Astrocyte of the spinal cord (primary cell): ENCODE measurements around the gene ADORA2B.
A peak's percentile ranks its signal among the peaks of the same experiment; 100 is the strongest.

Experiments used
- DNase-seq: peaks from one replicate; pipeline ENCODE4 v3.0.0; 2011; ENCODE audit warnings: low read depth, low spot score
- H3K4me3 ChIP-seq: 2 replicates; pipeline ENCODE4 v1.5.1; 2011; ENCODE audit warnings: low read depth, mild to moderate bottlenecking, low read length, moderate library complexity
- in situ Hi-C: cut with HindIII; loops from 2 replicates; pipeline ENCODE4 v1.10.0; 2017; ENCODE audit warnings: low sequenced_read_pairs
- TF ChIP-seq, protein P1 (sequence below): IDR thresholded peaks from 2 replicates; pipeline ENCODE4 v1.5.1; 2012; ENCODE audit warnings: low read depth, mild to moderate bottlenecking, low read length, inconsistent platforms

The ADORA2B gene

DNA sequence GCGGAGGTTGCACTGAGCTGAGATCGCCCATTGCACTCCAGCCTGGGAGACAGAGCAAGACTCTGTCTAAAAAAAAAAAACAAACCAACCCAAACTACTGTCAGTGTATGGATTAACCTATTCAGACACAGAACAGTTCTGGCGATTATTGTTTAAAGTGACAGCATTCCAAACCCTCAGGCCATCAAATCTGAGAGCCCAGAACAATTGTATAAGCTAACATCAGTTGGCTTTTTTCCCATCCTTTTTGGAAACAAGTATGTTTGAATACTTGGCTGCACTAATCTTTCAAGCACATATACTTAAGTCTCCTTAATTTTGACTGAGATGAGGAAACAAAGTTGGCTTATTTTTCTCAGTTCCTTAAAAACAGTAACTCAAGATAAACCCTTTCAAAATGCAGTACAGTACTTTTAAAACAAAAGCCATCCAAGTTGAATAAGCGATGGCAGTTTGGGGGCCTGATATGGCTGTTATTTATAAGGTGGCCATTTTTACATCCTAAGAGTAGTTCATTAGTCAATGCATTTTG lies 53.2 kb downstream of the ADORA2B start:
- TF ChIP-seq, protein P1, sequence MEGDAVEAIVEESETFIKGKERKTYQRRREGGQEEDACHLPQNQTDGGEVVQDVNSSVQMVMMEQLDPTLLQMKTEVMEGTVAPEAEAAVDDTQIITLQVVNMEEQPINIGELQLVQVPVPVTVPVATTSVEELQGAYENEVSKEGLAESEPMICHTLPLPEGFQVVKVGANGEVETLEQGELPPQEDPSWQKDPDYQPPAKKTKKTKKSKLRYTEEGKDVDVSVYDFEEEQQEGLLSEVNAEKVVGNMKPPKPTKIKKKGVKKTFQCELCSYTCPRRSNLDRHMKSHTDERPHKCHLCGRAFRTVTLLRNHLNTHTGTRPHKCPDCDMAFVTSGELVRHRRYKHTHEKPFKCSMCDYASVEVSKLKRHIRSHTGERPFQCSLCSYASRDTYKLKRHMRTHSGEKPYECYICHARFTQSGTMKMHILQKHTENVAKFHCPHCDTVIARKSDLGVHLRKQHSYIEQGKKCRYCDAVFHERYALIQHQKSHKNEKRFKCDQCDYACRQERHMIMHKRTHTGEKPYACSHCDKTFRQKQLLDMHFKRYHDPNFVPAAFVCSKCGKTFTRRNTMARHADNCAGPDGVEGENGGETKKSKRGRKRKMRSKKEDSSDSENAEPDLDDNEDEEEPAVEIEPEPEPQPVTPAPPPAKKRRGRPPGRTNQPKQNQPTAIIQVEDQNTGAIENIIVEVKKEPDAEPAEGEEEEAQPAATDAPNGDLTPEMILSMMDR: no peak
- no peak for DNase-seq
- in situ Hi-C loops: no loop called here
- H3K4me3 ChIP-seq: no peak overlapping the region

DNA sequence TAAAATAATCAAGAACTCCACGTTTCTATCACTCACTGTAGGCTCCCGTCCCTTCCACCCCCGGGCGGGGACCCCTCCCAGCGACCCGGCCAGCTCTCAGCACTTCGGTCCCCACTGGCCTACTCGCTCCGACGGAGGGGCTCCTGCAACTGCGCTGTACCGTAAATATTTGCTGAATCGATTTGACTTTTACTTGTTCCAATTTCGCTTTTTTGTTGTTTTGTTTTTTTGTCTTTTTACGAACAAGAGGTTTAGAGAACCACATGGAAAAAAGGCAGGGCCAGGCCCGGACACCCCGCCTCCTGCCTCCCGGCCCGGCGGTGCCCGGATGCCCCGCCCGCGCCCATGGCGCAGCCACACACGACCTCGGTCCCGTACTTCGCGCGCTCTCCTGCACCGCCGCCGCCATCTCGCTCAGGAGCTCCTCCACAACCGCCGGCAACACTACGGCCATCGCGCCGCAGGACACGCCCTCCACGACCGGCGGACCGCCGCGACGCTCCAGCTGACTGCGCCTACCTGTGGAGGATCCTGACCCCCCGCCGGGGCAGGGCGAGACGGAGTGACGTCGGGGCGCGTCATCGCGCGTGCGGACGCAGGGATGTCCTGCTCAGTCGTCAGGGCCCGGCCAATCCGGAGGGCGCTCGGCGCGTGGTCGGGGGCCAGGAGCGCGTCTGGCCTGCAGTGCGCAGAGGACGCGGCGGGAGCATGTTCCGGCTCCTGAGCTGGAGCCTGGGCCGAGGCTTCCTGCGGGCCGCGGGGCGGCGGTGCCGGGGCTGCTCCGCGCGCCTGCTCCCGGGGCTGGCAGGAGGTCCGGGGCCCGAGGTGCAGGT lies 54.4 kb downstream of the ADORA2B start, which contains the start of the genes TTC19 and ZSWIM7:
Gene TTC19, plus strand, starts transcription at position 684 of the 833 bp plus-strand sequence. Its CDS starts 25 bp downstream, at position 709.
Gene ZSWIM7, minus strand, starts transcription at position 564 of the 833 bp plus-strand sequence. Its CDS starts 110 bp downstream, at position 454.
- TF ChIP-seq, protein P1: no peak
- peak; percentile 97 for DNase-seq
- in situ Hi-C loops: no loop called here
- H3K4me3 ChIP-seq: peak within 1 kb of the TSS; percentile 84

DNA sequence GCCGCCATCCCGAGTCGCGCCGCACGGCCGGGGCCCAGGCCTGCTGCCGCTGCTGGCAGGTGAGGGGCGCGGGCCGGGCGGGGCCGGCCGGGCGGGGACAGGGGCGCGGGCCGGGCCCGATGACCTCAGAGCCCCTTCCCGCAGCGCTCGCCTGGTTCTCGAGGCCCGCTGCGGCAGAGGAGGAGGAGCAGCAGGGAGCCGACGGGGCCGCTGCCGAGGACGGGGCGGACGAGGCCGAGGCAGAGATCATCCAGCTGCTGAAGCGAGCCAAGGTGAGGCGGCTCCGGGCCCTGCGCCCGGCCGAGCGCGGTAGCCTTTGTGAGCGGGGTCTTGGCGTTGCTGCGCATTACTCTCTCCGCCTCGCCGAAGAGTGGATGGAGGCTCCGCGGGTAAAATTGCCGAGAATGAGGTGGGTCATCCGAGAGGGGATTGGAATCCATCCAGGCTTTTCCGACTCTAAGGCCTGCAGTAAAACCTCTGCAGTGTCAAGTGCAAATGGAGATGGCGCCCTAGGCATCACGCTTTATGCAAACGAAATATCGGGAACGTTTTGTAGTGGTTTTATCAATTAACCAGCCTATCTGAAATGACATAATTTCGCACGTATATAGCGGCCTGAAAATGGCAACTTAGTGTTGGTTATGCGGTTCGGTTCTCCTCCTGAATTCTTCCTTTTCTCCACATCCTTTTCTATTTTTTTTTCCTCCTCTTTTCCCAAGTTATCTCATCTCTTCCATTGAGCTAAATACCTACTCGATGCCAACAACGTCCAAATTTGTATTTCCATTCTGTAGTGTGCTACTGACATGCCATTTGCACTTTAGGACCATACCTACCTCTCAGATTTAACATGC lies 55.3 kb downstream of the ADORA2B start:
- DNase-seq: peak; percentile 38
- in situ Hi-C loops: no loop called here
- TF ChIP-seq, protein P1: no peak
- peak overlapping the region; percentile 84 for H3K4me3 ChIP-seq

DNA sequence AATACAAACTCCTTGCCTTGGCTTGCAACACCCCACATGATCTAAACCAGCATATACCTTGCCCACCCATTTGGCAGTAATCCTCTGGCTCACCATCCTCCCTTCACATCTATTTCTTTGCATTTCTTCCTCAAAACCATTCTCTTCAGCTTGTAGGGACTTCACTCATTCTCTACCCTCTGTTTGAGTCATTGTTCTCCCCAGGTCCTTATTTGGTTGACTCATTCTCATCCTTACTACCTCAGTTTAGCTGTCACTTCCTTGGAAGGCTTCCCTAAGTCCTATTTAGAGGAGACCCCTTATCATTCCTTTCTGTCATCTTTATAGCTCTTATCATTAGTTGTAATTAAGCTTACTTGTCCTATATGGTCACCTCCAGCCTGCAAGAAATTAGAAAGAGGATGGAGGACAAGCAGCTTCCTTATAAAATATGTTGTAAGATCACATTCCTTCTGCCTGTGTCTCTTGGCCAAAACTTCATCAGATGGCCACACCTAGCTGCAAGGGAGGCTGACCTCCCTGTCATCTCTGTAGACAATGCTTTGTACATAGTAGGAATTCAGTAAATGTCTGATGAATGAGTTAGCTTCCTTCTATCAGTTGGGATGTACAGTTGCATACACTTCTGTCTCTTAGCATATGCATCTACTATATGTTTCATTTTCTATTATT lies 56.4 kb downstream of the ADORA2B start:
- TF ChIP-seq, protein P1: no peak
- no peak for DNase-seq
- peak overlapping the region; percentile 84 for H3K4me3 ChIP-seq
- in situ Hi-C loops: no loop called here

DNA sequence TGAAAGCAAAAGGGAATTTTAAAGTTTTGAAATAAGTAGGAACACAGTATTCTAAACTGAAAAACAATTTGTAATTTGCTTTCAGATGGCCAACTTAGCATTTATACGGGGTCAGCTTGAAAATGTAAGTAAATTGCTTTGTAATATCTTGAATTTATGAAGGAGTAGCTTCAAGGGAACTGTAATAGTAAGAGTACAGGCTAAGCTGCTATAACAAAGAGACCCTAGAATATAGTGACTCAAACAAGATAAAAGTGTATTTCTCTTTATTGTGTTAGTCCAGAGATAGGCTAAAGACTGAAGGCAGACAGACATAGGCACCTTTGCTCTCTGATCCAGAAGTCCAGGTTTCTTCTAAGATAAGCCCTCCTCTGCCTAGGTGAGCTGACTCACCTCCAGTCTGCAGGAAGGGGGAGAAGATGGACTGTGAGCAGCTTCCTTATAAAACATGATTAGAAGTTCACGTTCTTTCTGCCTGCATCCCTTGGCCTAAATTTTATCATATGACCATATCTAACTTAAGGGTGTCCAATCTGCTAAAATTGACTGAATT lies 57.9 kb downstream of the ADORA2B start:
- H3K4me3 ChIP-seq: no peak overlapping the region
- TF ChIP-seq, protein P1: no peak
- in situ Hi-C loops: no loop called here
- no peak for DNase-seq
